HepG2 (cell line): ENCODE results near the gene JAM2. TPM values are rescaled to one million over a fixed set of nuclear protein-coding genes. Genes with fewer than 3 reads are reported as not detected.
A peak's percentile ranks its signal among the peaks of the same experiment; 100 is the strongest.

Experiments used
- AKAP8 ChIP-seq: sonication (generic); formaldehyde crosslinking; IDR thresholded peaks from 2 replicates; pipeline ENCODE4 v1.5.1; 2020; ENCODE audit warnings: mild to moderate bottlenecking, missing genetic modification reagents
- ATF7 ChIP-seq, 2 experiments: fragments of 450-650 bp in 1 of 2; sonication (generic) in 1 of 2; formaldehyde crosslinking in 1 of 2; IDR thresholded peaks; 2 replicates each; pipeline versions ENCODE4 v1.4.0 to v1.6.1; 2016 to 2020; ENCODE audit warnings: antibody characterized with exemption in 1 of 2, mild to moderate bottlenecking in 1 of 2, missing genetic modification reagents in 1 of 2
- ESRRA ChIP-seq: sonication (generic); formaldehyde crosslinking; IDR thresholded peaks from 2 replicates; pipeline ENCODE4 v1.5.1; 2020; ENCODE audit warnings: mild to moderate bottlenecking, low read depth, missing genetic modification reagents
- KLF6 ChIP-seq: IDR thresholded peaks from 2 replicates; pipeline ENCODE4 v1.8.0; 2016; ENCODE audit warnings: missing biosample characterization, missing genetic modification reagents
- NCOA2 ChIP-seq: sonication (generic); formaldehyde crosslinking; IDR thresholded peaks from 2 replicates; pipeline ENCODE4 v1.8.0; 2022; ENCODE audit warnings: inconsistent platforms
- SALL2 ChIP-seq: sonication (generic); formaldehyde crosslinking; IDR thresholded peaks from 2 replicates; pipeline ENCODE4 v1.8.1; 2023; ENCODE audit warnings: mild to moderate bottlenecking, missing genetic modification reagents, inconsistent platforms
- SMARCC2 ChIP-seq: fragments of 450-650 bp; IDR thresholded peaks from 2 replicates; pipeline ENCODE4 v1.6.1; 2017; ENCODE audit warnings: antibody characterized with exemption, mild to moderate bottlenecking
- ZNF12 ChIP-seq: sonication (generic); formaldehyde crosslinking; IDR thresholded peaks from 2 replicates; pipeline ENCODE4 v1.5.0; 2020; ENCODE audit warnings: missing genetic modification reagents
- ZNF207 ChIP-seq: fragments of 450-650 bp; IDR thresholded peaks from 2 replicates; pipeline ENCODE4 v1.6.1; 2016; ENCODE audit warnings: antibody characterized with exemption, borderline replicate concordance
- ZNF274 ChIP-seq: sonication (generic); formaldehyde crosslinking; IDR thresholded peaks from 2 replicates; pipeline ENCODE4 v1.5.1; 2020; ENCODE audit warnings: mild to moderate bottlenecking, missing genetic modification reagents
- ZNF556 ChIP-seq: sonication (generic); formaldehyde crosslinking; IDR thresholded peaks from 2 replicates; pipeline ENCODE4 v1.4.0; 2020; ENCODE audit warnings: mild to moderate bottlenecking, missing genetic modification reagents, borderline replicate concordance
- ZNF652 ChIP-seq: IDR thresholded peaks from 2 replicates; pipeline ENCODE4 v1.6.1; 2016; ENCODE audit warnings: low read depth, borderline replicate concordance
- ZNF879 ChIP-seq: sonication (generic); formaldehyde crosslinking; IDR thresholded peaks from 2 replicates; pipeline ENCODE4 v1.8.1; 2023; ENCODE audit warnings: missing genetic modification reagents
- ZNF883 ChIP-seq: sonication (generic); formaldehyde crosslinking; IDR thresholded peaks from 2 replicates; pipeline ENCODE4 v1.5.1; 2020; ENCODE audit warnings: mild to moderate bottlenecking, missing genetic modification reagents; ENCODE audit errors: not compliant biosample characterization
- polyA plus RNA-seq, 8 experiments: library from polyadenylated mRNA; depleted of rRNA in 3 of 8; stranded (reverse) in 7 of 8; unstranded in 1 of 8; fragments of >200 nt; fragmentation: Illumina TruSeq in 4 of 8; extraction: Trizol in 4 of 8; gene quantifications; 2 replicates each; pipeline versions ENCODE4 v1.2.1 to v1.2.3, GENCODE V29; 2011 to 2016; ENCODE audit warnings: low read depth in 4 of 8, missing spikeins in 1 of 8, mixed read lengths in 1 of 8; ENCODE audit not compliant: insufficient read depth in 1 of 8
- total RNA-seq, 5 experiments: library from RNA; depleted of rRNA; stranded (reverse); fragments of >200 nt; fragmentation: Illumina TruSeq; extraction: Trizol; gene quantifications; 2 replicates each; pipeline ENCODE4 v1.2.3, GENCODE V29; 2016; ENCODE audit warnings: low read depth in 1 of 5
- TF ChIP-seq, protein P1 (sequence below): sonication (generic); formaldehyde crosslinking; IDR thresholded peaks from 2 replicates; pipeline ENCODE4 v1.4.0; 2020; ENCODE audit warnings: missing genetic modification reagents, borderline replicate concordance
- TF ChIP-seq, protein P2 (sequence below): sonication (generic); formaldehyde crosslinking; IDR thresholded peaks from 2 replicates; pipeline ENCODE4 v1.4.0; 2020; ENCODE audit warnings: mild to moderate bottlenecking, low read depth, missing genetic modification reagents
- TF ChIP-seq, protein P3 (sequence below): sonication (generic); formaldehyde crosslinking; IDR thresholded peaks from 2 replicates; pipeline ENCODE4 v1.4.0; 2020; ENCODE audit warnings: missing genetic modification reagents
- TF ChIP-seq, protein P4 (sequence below): sonication (generic); formaldehyde crosslinking; IDR thresholded peaks from 2 replicates; pipeline ENCODE4 v1.8.0; 2022; ENCODE audit warnings: mild to moderate bottlenecking, missing genetic modification reagents
- TF ChIP-seq, protein P5 (sequence below): sonication (generic); formaldehyde crosslinking; IDR thresholded peaks from 2 replicates; pipeline ENCODE4 v1.8.0; 2022; ENCODE audit warnings: mild to moderate bottlenecking, missing genetic modification reagents, moderate library complexity

The JAM2 gene
- total and polyA plus RNA-seq, 2 of the 13 experiments (the other 11 are each of a cell fraction or from before 2014, with no cell fraction given): 0.07 TPM; not detected in 1

DNA sequence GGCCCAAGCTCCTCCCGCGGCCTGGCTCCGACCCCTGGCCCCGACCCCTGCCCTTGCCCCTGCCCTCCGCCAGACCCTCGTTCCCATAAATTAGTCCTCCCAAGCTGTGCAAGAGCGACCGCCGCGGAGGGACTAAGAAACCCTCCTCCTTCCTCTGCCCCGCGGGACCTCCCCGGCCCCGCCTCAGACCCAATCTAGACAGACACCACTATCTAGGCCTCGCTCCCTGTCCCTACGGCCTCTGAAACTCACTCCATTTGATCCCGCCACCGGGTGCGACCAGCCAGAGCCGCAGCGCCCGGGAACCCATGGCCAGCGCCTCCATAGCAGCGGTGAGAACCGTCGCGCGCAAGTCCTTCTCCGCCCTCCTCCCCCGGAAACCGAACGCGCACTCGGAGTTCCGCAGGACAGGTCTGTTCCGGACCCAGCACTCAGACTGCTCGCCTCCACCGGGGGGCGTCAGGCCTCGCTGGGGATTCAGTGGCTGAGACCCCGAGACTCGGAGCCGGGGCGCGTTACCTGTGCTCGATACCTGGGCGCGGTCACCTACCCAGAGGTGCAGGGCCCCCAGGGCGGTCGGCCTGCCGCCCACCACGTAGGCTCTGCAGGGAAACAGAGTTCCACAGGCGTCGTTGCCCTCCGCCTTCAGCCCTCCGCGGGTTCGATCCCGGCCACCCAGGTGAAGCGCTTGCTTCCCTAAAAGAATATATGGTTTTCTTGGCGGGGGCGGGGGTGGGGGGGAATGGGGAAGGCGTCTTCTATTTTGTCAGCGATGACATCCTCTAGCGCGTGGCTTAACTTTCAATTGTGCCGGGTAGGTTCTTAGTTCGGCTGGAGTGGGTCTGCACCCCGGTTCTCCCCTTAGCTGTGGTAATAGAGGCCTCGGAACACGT lies 31.7 kb upstream of the JAM2 start, which contains the start of gene MRPL39 (continued):
- TF ChIP-seq, protein P1, sequence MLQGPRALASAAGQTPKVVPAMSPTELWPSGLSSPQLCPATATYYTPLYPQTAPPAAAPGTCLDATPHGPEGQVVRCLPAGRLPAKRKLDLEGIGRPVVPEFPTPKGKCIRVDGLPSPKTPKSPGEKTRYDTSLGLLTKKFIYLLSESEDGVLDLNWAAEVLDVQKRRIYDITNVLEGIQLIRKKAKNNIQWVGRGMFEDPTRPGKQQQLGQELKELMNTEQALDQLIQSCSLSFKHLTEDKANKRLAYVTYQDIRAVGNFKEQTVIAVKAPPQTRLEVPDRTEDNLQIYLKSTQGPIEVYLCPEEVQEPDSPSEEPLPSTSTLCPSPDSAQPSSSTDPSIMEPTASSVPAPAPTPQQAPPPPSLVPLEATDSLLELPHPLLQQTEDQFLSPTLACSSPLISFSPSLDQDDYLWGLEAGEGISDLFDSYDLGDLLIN (CRISPR knock-in tag): peak; percentile 74; the same call in 1 of the 2 replicates
- TF ChIP-seq ESRRA (CRISPR knock-in tag) (peak; percentile 71; the same call in 1 of the 2 replicates), AKAP8 (CRISPR knock-in tag) (no peak), SMARCC2 (no peak), ZNF883 (CRISPR knock-in tag) (peak; percentile 90), ZNF652 (no peak; the same call in 1 of the 2 replicates), ZNF207 (no peak), KLF6 (CRISPR knock-in tag) (peak; percentile 77), SALL2 (CRISPR knock-in tag) (peak; percentile 94), ZNF879 (no peak), ZNF274 (peak; percentile 95), ZNF556 (CRISPR knock-in tag) (peak; percentile 90), NCOA2 (CRISPR knock-in tag) (peak; percentile 65), ATF7 (IDR thresholded peaks at IDR 0.05) (no peak), ATF7 (CRISPR knock-in tag; IDR thresholded peaks at IDR 0.05) (no peak), ZNF12 (CRISPR knock-in tag) (0 out of 2 replicates have a peak, but pooled peaks have one; percentile 16)
- TF ChIP-seq, protein P2, sequence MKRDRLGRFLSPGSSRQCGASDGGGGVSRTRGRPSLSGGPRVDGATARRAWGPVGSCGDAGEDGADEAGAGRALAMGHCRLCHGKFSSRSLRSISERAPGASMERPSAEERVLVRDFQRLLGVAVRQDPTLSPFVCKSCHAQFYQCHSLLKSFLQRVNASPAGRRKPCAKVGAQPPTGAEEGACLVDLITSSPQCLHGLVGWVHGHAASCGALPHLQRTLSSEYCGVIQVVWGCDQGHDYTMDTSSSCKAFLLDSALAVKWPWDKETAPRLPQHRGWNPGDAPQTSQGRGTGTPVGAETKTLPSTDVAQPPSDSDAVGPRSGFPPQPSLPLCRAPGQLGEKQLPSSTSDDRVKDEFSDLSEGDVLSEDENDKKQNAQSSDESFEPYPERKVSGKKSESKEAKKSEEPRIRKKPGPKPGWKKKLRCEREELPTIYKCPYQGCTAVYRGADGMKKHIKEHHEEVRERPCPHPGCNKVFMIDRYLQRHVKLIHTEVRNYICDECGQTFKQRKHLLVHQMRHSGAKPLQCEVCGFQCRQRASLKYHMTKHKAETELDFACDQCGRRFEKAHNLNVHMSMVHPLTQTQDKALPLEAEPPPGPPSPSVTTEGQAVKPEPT (CRISPR knock-in tag): no peak
- TF ChIP-seq, protein P3, sequence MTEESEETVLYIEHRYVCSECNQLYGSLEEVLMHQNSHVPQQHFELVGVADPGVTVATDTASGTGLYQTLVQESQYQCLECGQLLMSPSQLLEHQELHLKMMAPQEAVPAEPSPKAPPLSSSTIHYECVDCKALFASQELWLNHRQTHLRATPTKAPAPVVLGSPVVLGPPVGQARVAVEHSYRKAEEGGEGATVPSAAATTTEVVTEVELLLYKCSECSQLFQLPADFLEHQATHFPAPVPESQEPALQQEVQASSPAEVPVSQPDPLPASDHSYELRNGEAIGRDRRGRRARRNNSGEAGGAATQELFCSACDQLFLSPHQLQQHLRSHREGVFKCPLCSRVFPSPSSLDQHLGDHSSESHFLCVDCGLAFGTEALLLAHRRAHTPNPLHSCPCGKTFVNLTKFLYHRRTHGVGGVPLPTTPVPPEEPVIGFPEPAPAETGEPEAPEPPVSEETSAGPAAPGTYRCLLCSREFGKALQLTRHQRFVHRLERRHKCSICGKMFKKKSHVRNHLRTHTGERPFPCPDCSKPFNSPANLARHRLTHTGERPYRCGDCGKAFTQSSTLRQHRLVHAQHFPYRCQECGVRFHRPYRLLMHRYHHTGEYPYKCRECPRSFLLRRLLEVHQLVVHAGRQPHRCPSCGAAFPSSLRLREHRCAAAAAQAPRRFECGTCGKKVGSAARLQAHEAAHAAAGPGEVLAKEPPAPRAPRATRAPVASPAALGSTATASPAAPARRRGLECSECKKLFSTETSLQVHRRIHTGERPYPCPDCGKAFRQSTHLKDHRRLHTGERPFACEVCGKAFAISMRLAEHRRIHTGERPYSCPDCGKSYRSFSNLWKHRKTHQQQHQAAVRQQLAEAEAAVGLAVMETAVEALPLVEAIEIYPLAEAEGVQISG (CRISPR knock-in tag): peak; percentile 95
- TF ChIP-seq, protein P4, sequence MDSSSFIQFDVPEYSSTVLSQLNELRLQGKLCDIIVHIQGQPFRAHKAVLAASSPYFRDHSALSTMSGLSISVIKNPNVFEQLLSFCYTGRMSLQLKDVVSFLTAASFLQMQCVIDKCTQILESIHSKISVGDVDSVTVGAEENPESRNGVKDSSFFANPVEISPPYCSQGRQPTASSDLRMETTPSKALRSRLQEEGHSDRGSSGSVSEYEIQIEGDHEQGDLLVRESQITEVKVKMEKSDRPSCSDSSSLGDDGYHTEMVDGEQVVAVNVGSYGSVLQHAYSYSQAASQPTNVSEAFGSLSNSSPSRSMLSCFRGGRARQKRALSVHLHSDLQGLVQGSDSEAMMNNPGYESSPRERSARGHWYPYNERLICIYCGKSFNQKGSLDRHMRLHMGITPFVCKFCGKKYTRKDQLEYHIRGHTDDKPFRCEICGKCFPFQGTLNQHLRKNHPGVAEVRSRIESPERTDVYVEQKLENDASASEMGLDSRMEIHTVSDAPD: no peak
- TF ChIP-seq, protein P5, sequence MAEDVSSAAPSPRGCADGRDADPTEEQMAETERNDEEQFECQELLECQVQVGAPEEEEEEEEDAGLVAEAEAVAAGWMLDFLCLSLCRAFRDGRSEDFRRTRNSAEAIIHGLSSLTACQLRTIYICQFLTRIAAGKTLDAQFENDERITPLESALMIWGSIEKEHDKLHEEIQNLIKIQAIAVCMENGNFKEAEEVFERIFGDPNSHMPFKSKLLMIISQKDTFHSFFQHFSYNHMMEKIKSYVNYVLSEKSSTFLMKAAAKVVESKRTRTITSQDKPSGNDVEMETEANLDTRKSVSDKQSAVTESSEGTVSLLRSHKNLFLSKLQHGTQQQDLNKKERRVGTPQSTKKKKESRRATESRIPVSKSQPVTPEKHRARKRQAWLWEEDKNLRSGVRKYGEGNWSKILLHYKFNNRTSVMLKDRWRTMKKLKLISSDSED: no peak
